Measurements from ENCODE around the gene KDM4C. TPM values are rescaled to one million over a fixed set of nuclear protein-coding genes. Genes with fewer than 3 reads are reported as not detected.

KDM4C gene
- total and polyA plus RNA-seq, 2 of the 8 experiments (the other 6 are each of a cell fraction or from before 2014, with no cell fraction given): 13.0 to 26.1 TPM

DNA sequence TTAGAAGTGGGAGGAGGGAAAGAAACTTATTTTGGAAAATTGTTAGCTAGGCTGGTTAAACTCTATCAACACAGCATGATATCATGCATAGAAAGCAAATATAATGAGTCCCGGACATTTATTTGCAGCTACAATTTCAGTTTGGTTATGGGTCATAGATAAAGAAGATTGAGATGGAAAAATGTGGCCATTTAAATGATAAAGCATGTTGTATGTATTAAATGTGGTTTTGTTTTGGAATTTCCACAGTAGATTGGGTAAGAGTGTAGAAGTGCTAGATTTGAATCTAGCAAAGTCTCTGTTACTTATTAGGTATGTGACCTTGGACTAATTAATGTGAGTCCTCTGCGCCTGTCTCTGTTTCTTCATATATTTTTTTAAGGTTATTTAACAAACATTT, 217.4 kb downstream of the KDM4C start (continued):
- TF ChIP-seq TAF7 (optimal IDR thresholded peaks at IDR 0.05; ENCODE audit: borderline replicate concordance, low read depth, low read length) (no peak), NANOG (IDR thresholded peaks at IDR 0.05; ENCODE audit: insufficient read depth, low read depth, low read length, poor library complexity, severe bottlenecking) (no peak), ZNF274 (IDR thresholded peaks at IDR 0.05; ENCODE audit: borderline replicate concordance, extremely low read depth, low read length) (no peak), YY1 (IDR thresholded peaks at IDR 0.05; ENCODE audit: low read depth, low read length) (no peak), KDM5A (IDR thresholded peaks at IDR 0.05; ENCODE audit: low read length) (no peak)

Measured in H1 (cell line).